Peyer's patch (tissue), 4 donors: ENCODE data around the gene MC1R.
"Not testable (repeated sequence)": the region's sequence is repeated elsewhere in the genome, so short reads cannot be mapped to it uniquely, and the experiment has no call there.

ENCODE experiments used
- CTCF ChIP-seq, 6 experiments: fragments of 450-650 bp in 4 of 6; fragments of 200-600 bp in 2 of 6; sonication (generic) in 1 of 6; IDR thresholded peaks; one replicate each; pipeline ENCODE4 v1.5.1; 2017 to 2019; ENCODE audit warnings: antibody characterized with exemption in 6 of 6, mild to moderate bottlenecking in 3 of 6, moderate library complexity in 1 of 6
- POLR2A ChIP-seq, 2 donors: fragments of 450-650 bp; IDR thresholded peaks; one replicate each; pipeline ENCODE4 v1.5.1; 2017; ENCODE audit warnings: antibody characterized with exemption in 2 of 2, mild to moderate bottlenecking in 2 of 2, moderate library complexity in 2 of 2

DNA sequence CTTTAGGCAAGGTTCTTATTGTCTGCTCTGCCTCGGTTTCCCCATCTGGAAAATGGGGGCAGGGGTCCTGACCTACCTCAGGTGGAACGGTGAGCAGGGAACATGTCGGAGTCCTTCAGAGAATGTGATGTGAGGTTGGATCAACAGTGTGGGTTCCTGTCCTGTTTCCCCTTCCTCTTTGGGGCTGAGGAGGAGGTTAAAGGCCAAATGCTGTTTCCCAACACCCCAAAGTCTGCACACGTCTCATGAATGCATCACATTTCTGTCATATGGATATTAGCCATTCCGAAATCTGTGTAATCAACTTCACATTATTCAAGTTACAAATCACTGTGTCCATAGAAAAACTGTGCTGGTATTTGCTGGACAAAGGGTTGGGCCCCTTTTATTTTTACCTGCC lies 48.8 kb downstream of the MC1R start:
- not testable (repeated sequence) for TF ChIP-seq CTCF, POLR2A (IDR thresholded peaks at IDR 0.05)
